Measurements from ENCODE around the gene PLCH1. TPM values are rescaled to one million over a fixed set of nuclear protein-coding genes. Genes with fewer than 3 reads are reported as not detected.

PLCH1 gene
- total RNA-seq, 1 donor from 2014 or later, result 32.0 TPM

GRCh38 chr3:155646128-155646527, 98.7 kb downstream of the PLCH1 start:
- Histone ChIP-seq H3K9ac (no peak overlapping the region), H3K4me3 (no peak overlapping the region), H3K36me3 (no peaks in the 10 kb centered on the region), H3K79me2 (ENCODE audit: low read depth) (peaks cover 32% of the 10 kb centered on the region), H4K20me1 (ENCODE audit: low read depth) (peaks cover 14% of the 10 kb centered on the region), H3F3A (ENCODE audit: low read depth) (peaks cover 5% of the 10 kb centered on the region), H3K27ac (no peak overlapping the region), H3K4me1 (peaks cover 38% of the 10 kb centered on the region), H2AFZ (replicated peaks) (no peak overlapping the region), H3K9me3 (ENCODE audit: low read depth) (no peaks in the 10 kb centered on the region), H3K27me3 (no peaks in the 10 kb centered on the region), H3K4me2 (no peak overlapping the region)
- no peak overlapping the region for H3K27ac Mint-ChIP-seq
- peaks cover 12% of the 10 kb centered on the region for H3K36me3 Mint-ChIP-seq
- TF ChIP-seq EZH2 (IDR thresholded peaks at IDR 0.05), result no peak
- TF ChIP-seq CTCF (IDR thresholded peaks at IDR 0.05), result no peak
- no peak for TF ChIP-seq EZH2phosphoT487 (IDR thresholded peaks at IDR 0.05)
- H3K27me3 Mint-ChIP-seq (ENCODE audit: insufficient read depth, low read depth), result no peaks in the 10 kb centered on the region
- peaks cover 30% of the 10 kb centered on the region for H3K4me1 Mint-ChIP-seq
- H3K4me3 Mint-ChIP-seq, result no peak overlapping the region
- H3K9me3 Mint-ChIP-seq, result peaks cover 7% of the 10 kb centered on the region
- no peak for DNase-seq (ENCODE audit: low spot score)

- no peak for DNase-seq (ENCODE audit: low spot score)
- no peak for TF ChIP-seq EZH2phosphoT487 (IDR thresholded peaks at IDR 0.05)
- no peak for TF ChIP-seq CTCF (IDR thresholded peaks at IDR 0.05)
- no peak for TF ChIP-seq EZH2 (IDR thresholded peaks at IDR 0.05)
- Histone ChIP-seq H2AFZ (replicated peaks) (no peak overlapping the region), H3K27me3 (no peaks in the 10 kb centered on the region), H3K9ac (no peak overlapping the region), H4K20me1 (ENCODE audit: low read depth) (peaks cover 4% of the 10 kb centered on the region), H3K36me3 (no peaks in the 10 kb centered on the region), H3K27ac (no peak overlapping the region), H3K4me2 (no peak overlapping the region), H3F3A (ENCODE audit: low read depth) (peaks cover 5% of the 10 kb centered on the region), H3K9me3 (ENCODE audit: low read depth) (no peaks in the 10 kb centered on the region), H3K4me1 (peaks cover 29% of the 10 kb centered on the region), H3K79me2 (ENCODE audit: low read depth) (peaks cover 16% of the 10 kb centered on the region), H3K4me3 (no peak overlapping the region)
- H3K36me3 Mint-ChIP-seq, result peaks cover 24% of the 10 kb centered on the region
- peaks cover 7% of the 10 kb centered on the region for H3K9me3 Mint-ChIP-seq
- H3K4me1 Mint-ChIP-seq, result peaks cover 20% of the 10 kb centered on the region
- H3K4me3 Mint-ChIP-seq, result no peak overlapping the region
- H3K27ac Mint-ChIP-seq, result no peak overlapping the region
- no peaks in the 10 kb centered on the region for H3K27me3 Mint-ChIP-seq (ENCODE audit: insufficient read depth, low read depth)
Observed at GRCh38 chr3:155643581-155644165, 101.2 kb downstream of the PLCH1 start.

- H3K27me3 Mint-ChIP-seq (ENCODE audit: insufficient read depth, low read depth), result no peaks in the 10 kb centered on the region
- no peak overlapping the region for H3K4me3 ChIP-seq
- H3K36me3 Mint-ChIP-seq, result peaks cover 28% of the 10 kb centered on the region
- peaks cover 11% of the 10 kb centered on the region for H3K79me2 ChIP-seq (ENCODE audit: low read depth)
- no peaks in the 10 kb centered on the region for H3K9me3 ChIP-seq (ENCODE audit: low read depth)
- H3K27me3 ChIP-seq, result no peaks in the 10 kb centered on the region
- H3K9me3 Mint-ChIP-seq, result peaks cover 7% of the 10 kb centered on the region
- no peak overlapping the region for H3K4me3 Mint-ChIP-seq
- DNase-seq (ENCODE audit: low spot score), result no peak
- H3F3A ChIP-seq (ENCODE audit: low read depth), result no peaks in the 10 kb centered on the region
- no peak overlapping the region for H2AFZ ChIP-seq (replicated peaks)
- peaks cover 10% of the 10 kb centered on the region for H3K4me1 Mint-ChIP-seq
- H4K20me1 ChIP-seq (ENCODE audit: low read depth), result no peaks in the 10 kb centered on the region
- peaks cover 12% of the 10 kb centered on the region for H3K4me1 ChIP-seq
- no peak overlapping the region for H3K27ac ChIP-seq
- no peak for TF ChIP-seq CTCF (IDR thresholded peaks at IDR 0.05)
- TF ChIP-seq EZH2phosphoT487 (IDR thresholded peaks at IDR 0.05), result no peak
- no peak for TF ChIP-seq EZH2 (IDR thresholded peaks at IDR 0.05)
- H3K27ac Mint-ChIP-seq, result no peak overlapping the region
- no peak overlapping the region for H3K4me2 ChIP-seq
- no peaks in the 10 kb centered on the region for H3K36me3 ChIP-seq
- no peak overlapping the region for H3K9ac ChIP-seq
Observed at GRCh38 chr3:155641956-155642355, 102.9 kb downstream of the PLCH1 start.

Measured in neural progenitor cell (in vitro differentiated cells).